ENCODE data around the gene SLC26A8.

DNA sequence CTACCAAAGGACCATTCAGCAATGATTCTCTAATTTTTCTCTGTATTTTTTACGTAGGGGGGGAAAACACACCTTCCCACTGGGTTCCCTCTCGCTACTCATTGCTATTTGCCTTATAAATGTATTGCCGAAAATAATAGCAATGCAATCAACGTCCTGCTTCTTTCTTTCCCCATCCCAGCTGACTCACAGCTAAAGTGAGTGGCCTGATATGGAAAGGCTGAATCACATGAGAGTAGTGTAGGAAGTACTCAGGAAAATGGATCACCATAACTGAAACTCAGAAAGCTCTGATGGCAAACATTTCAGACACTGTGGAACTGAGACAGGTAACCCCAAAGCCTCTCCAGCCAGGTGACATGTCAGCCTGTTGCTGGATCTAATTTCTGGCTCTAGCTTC is 54.3 kb downstream of the SLC26A8 start:
- TF ChIP-seq, protein P1, sequence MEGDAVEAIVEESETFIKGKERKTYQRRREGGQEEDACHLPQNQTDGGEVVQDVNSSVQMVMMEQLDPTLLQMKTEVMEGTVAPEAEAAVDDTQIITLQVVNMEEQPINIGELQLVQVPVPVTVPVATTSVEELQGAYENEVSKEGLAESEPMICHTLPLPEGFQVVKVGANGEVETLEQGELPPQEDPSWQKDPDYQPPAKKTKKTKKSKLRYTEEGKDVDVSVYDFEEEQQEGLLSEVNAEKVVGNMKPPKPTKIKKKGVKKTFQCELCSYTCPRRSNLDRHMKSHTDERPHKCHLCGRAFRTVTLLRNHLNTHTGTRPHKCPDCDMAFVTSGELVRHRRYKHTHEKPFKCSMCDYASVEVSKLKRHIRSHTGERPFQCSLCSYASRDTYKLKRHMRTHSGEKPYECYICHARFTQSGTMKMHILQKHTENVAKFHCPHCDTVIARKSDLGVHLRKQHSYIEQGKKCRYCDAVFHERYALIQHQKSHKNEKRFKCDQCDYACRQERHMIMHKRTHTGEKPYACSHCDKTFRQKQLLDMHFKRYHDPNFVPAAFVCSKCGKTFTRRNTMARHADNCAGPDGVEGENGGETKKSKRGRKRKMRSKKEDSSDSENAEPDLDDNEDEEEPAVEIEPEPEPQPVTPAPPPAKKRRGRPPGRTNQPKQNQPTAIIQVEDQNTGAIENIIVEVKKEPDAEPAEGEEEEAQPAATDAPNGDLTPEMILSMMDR (IDR thresholded peaks at IDR 0.05) = no peak
- TF ChIP-seq POLR2A (IDR thresholded peaks at IDR 0.05) (no peak), EP300 (IDR thresholded peaks at IDR 0.05) (no peak)

Data from tibial nerve (tissue), 4 donors.